GM21423 (cell line): ENCODE results near the gene IL3RA.
"Not testable (repeated sequence)": the region's sequence is repeated elsewhere in the genome, so short reads cannot be mapped to it uniquely, and the experiment has no call there.

Source experiments
- ATAC-seq: cut with Tn5 transposase; IDR thresholded peaks from one replicate; pipeline ENCODE4 v1.9.1; 2021; ENCODE audit warnings: mild to moderate bottlenecking, moderate library complexity; ENCODE audit not compliant: unreplicated experiment

Gene IL3RA

DNA sequence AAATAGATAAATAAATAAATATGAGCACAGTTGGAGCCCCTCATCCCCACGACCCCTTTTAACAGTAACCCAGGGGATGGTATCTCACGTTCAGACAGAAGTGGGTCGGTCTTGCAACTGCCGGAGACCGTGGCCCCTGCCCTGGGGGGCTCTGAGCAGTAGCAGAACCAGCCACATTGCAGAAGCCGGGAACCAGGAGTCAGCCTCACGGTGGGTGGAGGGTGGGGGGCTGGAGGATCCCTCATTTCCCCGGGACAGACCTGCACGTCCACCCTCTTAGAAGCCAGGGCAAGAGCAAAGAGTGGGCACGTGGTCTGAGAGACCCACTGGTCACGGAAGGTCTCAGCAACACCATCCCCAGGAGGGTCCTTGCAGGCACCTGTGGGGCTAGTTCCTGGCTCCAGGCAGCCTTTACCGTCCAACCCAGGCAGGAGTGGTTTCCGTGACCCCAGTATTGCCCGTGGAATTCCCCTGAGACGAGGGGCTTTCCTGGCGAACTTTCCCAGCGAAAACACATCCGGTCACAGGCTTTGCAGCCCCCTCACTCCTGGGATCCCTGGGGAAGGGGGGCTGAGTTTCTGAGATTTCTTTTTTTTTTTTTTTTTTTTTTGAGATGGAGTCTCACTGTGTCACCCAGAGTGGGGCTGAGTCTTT, 8.8 kb upstream of the IL3RA start:
- no peak for ATAC-seq

DNA sequence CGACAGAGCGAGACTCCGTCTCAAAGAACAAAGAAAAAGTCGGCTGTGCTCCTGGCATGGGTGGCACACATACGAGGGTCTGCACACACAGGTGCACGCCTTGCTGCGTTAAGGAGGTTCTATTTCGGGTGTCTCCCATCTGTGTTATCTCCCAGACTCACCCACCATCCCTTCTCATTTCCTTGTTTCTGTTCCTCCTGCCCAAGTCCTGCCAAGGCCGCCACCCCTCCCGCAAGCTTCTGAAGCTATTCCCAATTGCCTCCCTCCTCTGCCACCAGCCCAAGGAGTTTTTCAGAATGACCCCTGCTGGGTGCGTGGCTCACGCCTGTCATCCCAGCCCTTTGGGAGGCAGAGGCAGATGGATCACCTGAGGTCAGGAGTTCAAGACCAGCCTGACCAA, 6.0 kb upstream of the IL3RA start:
- ATAC-seq: no peak

DNA sequence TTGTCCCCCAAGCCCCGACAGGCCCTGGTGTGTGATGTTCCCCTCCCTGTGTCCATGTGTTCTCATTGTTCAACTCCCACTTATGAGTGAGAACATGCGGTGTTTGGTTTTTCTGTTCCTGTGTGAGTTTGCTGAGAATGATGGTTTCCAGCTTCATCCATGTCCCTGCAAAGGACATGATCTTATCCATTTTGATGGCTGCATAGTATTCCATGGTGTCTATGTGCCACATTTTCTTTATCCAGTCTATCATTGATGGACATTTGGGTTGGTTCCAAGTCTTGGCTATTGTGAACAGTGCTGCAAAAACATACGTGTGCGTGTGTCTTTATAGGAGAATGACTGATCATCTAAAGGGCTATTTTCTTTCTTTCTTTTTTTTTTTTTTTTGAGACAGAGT, 4.2 kb upstream of the IL3RA start:
- ATAC-seq: not testable (repeated sequence)

DNA sequence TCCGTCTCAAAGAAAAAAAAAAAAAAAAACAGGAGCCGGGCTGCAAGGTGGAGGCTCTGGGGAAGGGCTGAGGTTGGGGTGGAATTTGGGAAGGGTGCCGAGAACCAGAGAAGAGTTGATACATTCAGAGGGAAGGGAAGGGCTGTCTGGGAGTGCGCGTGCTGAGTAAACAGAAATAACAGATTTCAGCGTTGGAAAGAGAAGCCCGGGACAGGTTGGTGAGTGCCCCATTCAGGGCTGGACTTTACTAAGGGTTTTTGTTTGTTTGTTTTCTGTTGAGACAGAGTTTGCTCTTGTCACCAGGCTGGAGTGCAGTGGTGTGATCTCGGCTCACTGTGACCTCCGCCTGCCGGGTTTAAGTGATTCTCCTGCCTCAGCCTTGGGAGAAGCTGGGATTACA, 1.7 kb upstream of the IL3RA start:
- ATAC-seq: no peak

DNA sequence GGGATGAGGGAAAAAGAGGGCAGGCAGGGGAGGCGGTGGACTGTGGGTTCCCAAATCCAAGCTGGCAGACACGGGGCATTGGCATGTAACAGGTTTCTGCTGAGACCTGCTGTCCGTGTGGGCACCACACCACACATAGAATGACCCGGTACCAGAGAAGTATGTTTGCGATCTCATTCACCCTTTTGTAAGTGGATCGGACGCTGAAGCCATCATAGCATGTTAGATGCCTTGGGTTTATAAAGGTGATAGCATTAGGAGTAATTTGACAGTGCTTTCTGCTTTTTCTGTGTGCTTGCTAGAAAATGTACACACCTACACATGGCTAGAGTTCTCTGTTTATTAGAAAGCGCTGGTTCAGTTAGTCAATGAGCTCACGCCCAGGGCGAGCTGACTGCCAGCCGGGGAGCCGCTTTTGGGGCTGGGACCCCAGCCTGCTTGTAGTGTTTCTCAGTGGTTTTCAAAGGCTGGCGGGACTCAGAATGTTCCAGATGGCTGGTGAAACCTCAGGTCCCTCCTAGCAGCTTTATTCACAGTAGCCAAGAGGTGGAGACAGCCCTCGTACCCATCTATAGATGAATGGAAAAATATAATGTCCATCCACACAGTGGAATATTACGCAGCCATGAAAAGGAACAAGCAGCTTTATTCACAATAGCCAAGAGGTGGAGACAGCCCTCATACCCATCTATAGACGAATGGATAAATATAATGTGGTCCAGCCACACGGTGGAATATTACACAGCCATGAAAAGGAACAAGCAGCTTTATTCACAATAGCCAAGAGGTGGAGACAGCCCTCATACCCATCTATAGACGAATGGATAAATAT, 579 bp downstream of the IL3RA start:
- ATAC-seq: peak; percentile 22

DNA sequence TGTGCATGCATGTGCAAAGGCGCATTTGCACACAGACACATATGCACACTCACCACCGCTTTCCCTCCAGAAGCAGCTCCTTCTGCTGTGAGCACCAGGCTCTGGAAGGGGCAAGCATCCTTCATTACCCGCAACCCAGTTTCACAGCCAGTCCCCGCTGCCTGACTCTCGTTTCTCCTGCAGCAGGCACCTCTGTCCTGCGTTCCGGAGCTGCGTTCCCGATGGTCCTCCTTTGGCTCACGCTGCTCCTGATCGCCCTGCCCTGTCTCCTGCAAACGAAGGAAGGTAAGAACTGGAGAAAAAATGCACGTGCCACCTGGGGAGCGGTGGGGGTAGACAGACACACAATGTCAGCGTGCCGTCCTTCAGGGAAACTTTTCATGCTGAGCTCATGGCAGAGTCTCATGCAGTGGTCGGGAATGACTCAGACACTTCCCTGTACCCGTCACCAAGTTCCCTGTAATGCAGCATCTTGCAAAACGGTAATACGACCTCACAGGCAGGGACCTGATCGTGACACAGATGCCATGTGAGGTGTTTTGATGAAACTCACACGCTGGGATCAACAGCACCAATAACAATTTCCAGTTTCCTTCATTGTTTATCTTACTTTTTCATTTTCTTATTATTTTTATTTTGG, 5.1 kb downstream of the IL3RA start:
- ATAC-seq: no peak

DNA sequence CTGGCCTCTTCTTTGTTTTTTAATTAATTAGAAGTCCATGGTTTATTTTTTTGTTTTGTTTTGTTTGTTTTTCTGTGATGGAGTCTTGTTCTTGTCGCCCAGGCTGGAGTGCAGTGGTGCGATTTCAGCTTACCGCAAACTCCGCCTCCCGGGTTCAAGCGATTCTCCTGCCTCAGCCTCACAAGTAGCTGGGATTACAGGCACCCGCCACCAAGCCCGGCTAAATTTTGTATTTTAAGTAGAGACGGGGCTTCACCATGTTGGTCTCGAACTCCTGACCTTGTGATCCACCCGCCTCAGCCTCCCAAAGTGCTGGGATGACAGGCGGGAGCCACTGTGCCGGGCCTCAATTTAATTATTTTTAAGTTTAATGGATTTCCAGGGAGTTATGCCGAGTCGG, 13.0 kb downstream of the IL3RA start:
- not testable (repeated sequence) for ATAC-seq

DNA sequence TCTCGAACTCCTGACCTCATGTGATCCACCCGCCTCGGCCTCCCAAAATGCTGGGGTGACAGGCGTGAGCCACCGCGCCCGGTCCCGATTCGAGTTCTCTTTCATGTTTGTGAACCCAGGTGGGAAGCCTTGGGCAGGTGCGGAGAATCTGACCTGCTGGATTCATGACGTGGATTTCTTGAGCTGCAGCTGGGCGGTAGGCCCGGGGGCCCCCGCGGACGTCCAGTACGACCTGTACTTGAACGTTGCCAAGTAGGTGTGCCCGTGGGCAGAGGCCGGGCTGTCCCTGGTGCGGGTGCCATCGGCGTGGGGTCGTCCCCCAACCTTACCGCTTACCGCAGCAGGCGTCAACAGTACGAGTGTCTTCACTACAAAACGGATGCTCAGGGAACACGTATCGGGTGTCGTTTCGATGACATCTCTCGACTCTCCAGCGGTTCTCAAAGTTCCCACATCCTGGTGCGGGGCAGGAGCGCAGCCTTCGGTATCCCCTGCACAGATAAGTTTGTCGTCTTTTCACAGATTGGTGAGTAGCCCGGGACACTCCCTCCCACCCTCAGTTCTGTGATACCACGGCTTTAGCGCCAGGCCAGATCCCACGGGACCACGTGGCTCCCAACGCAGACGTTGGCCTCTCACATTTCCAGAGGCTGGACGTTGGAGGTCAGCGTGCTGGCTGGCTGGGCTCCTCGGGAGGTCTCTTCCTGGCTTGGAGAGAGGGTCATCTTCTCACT, 15.6 kb downstream of the IL3RA start:
- ATAC-seq: no peak

DNA sequence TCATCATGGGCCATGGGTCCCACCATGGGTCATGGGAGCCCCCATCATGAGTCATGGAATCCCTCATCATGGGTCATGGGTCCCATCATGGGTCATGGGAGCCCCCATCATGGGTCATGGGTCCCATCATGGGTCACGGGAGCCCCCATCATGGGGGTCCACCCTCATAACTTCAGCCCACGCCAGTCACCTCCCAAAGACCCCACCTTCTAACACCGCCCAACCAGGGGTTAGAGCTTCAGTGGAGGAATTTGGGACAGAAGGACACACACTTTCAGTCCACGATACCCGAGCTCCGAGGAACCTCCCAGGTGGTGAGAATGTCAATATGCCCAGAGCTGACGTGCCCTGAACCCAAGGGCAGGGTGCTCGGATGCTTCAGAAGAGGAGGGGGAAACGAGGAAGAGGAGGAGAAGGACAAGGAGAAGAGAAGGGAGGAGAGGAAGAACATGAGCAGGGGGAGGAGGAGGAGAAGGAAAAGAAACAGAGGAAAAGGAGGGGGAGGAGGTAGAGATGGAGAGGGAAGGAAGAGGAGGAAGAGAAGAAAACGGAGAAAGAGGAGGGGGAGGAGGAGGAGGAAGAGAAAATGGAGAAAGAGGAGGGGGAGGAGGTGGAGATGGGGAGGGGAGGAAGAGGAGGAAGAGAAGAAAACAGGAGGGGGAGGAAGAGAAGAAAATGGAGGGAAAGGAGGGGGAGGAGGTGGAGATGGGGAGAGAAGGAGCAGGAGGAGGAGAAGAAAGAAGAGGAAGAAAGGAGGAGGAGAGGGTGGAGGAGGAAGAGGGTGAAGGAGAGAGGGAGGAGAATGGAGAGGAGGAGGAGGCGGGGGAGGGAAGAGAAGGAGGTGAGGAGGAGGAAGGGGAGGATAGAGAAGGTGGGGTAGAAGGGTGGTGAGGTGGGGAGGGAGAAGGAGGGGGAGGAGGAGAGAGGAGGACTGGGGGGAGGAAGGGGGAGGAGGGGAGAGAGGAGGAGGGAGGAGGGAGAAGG, 17.7 kb downstream of the IL3RA start:
- ATAC-seq: no peak

DNA sequence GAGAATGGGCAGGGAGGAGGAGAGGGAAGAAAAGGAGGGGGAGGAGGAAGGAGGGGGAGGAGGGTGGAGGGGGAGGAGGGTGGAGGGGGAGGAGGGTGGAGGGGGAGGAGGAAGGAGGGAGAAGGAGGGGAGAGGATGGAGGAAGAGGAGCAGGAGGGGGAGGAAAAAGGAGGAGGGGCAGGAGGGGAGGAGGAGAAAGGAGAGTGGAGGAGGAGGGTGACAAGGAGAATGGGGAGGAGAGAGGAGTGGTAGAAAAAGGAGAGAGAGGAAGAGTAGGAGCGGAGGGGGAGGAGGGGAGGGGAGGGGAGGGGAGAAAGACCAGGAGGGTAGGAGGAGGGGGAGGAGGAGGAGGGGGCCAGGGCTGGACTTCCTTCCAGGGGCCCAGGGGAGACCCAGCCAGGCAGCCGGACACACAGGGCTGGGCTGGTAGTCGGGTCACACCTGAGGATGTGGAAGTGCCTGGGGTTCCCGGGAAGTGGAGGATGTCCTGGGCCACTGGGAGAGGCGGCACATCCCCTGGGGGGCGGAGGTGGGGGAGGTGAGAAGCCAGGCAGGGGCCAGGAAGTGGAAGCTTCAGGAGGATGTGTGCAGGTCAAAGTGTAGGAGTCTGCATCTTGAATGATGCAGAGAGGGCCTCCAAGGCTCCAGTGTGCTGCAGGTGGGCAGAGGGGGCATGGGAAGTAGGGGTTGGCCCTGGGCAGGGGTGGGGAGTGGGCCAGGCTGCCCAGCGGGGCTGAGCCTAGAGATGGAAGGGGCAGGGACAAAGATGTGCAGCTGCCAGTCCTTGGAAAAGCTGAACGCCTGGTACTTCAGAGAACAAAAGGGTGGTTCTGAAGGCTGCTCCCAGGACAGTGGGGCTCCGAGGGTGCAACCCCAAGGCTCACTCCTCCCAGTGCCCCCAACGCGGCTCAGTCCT, 18.8 kb downstream of the IL3RA start:
- no peak for ATAC-seq

DNA sequence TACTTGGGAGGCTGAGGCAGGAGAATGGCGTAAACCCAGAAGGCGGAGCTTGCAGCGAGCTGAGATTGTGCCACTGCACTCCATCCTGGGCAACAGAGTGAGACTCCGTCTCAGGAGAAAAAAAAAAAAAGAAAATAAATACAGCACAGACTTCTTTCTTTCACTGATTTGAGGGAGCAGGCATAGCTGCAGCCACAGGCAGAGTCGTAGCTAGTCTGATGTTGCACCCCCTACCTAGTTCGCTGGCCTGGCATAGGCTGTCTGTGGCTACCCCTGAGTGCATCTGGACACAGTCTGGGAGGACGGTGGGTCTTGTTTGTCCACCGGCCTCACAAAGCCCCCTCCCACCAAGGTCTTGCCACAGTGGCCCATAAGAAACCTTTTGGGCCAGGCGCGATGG, 21.4 kb downstream of the IL3RA start:
- no peak for ATAC-seq

DNA sequence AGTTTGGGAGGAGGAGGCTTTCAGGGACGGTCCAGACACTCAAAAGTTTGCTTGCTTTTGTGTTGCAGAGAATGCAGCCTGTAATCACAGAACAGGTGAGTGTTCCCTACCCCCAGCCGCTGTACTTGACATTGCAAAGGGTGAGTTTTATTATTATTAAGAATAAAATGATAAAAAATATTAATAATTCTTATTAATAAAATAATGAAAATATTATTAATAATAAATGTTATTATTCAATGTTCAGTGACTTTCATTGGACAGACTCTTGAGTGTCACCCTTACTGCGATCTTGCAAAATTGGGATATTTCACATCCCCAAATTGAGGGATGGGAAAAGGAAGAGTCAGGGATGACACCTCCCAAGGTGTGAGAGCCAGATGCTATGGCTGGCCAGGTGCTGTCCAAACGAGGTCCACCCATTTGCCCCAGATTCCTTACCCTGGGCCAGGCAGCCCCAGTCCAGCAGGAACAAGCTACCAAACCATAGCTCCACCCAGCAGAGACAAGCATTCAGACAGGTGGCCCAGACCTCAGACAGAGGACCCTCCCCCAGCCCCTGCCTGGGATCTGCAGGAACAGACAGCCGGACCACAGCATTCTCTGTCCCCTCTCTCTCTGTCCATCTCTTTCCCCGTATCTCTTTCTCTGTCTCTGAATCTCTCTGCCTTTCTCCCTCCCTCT, 22.4 kb downstream of the IL3RA start:
- no peak for ATAC-seq

DNA sequence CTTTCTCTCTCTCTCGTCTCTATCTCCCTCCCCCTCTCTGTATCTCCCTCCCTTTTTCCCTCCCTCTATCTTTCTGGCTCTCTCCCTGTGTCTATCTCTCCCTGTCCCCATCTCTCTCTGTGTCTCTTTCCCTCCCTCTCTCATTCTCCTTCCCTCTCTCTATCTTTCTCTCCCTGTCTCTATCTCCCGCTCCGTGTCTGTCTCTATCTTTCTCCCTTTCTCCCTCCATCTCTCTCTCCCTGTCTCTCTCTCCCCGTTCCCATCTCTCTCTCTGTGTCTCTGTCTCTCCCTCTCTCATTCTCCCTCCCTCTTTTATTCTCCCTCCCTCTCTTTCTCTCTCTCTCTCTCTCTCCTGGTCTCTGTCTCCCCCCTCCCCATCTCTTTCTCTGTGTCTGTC, 22.9 kb downstream of the IL3RA start:
- ATAC-seq: no peak

DNA sequence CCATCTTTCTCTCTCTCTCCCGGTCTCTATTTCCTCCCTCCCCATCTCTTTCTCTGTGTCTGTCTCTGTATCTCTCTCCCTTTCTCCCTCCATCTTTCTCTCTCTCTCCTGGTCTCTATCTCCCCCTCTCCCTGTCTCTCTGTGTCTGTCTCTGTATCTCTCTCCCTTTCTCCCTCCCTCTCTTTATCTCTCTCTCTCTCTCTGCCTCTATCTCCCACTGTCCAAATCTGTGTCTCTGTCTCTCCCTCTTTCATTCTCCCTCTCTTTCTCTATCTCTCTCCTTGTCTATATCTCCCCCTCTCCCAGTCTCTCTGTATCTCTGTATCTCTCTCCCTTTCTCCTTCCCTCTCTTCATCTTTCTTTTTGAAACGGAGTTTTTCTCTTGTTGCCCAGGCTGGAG, 23.6 kb downstream of the IL3RA start:
- ATAC-seq: no peak

DNA sequence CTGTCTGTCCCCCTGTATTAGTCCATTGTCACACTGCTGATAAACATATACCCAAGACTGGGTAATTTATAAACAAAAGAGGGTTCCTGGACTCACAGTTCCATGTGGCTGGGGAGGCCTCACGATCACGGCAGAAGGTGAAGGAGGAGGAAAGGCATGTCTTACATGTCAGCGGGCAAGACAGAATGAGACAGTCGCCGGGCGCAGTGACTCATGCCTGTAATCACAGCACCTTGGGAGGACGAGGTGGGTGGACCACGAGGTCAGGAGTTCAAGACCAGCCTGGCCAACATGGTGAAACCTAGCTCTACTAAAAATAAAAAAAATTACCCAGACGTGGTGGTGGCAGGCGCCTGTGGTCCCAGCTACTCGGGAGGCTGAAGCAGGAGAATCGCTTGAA, 24.7 kb downstream of the IL3RA start:
- no peak for ATAC-seq

DNA sequence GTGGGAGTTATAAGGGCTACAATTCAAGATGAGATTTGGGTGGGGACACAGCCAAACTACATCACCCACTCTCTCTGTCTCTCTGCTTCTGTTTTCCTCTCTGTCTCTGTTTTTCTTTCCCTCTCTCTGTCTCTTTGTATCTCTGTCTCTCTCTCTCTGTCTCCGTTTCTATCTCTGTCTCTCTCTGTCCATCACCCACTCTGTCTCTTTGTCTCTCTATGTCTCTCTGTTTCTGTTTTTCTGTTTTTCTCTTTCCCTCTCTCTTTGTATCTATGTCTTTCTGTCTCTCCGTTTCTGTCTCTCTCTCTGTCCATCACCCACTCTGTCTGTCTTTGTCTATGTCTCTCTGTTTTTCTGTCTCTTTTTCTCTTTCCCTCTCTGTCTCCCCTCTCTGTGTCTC, 25.3 kb downstream of the IL3RA start:
- no peak for ATAC-seq

DNA sequence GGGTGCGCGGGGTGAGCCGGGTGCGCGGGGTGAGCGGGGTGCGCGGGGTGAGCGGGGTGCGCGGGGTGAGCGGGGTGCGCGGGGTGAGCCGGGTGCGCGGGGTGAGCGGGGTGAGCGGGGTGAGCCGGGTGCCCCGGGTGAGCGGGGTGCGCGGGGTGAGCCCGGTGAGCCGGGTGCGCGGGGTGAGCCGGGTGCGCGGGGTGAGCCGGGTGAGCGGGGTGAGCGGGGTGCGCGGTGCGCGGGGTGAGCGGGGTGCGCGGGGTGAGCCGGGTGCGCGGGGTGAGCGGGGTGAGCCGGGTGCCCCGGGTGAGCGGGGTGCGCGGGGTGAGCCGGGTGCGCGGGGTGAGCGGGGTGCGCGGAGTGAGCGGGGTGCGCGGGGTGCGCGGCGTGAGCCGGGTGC, 29.8 kb downstream of the IL3RA start:
- not testable (repeated sequence) for ATAC-seq

DNA sequence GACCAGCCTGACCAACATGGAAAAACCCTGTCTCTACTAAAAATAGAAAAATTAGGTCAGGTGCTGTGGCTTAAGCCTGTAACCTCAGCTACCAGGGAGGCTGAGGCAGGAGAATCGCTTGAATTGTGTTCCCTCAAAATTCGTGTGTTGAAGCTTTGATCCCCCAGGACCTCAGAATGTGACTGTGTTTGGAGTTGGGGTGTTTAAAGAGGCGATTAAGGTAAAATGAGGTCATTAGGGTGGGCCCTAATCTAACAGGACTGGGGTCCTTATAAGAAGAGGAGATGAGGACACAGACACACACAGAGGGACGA, 31.8 kb downstream of the IL3RA start:
- no peak for ATAC-seq

DNA sequence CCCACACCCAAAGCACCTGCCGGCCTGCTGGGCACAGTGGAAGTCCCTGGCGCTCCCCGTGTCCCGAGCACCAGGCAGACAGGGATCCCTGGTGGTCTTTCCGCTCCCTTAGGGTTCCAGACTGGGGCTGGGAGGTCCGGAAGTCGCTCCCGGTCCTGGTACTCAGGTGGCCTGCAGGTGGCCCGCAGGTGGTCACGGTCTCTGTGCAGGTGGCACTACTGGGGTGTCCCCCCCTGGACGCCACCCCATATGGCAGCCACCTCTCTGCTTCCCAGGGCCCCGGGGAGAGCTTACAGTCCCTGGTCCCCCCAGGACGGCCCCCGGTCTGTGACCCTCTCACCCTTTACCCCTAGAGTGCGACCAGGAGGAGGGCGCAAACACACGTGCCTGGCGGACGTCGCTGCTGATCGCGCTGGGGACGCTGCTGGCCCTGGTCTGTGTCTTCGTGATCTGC, 41.7 kb downstream of the IL3RA start:
- ATAC-seq: no peak
